K562 (cell line): ENCODE results near the gene C6orf15. TPM values are rescaled to one million over a fixed set of nuclear protein-coding genes. Genes with fewer than 3 reads are reported as not detected.

Source experiments
- CREM ChIP-seq: IDR thresholded peaks from 2 replicates; pipeline ENCODE4 v1.6.1; 2014; ENCODE audit warnings: antibody characterized with exemption, low read depth
- E2F6 ChIP-seq, 2 experiments: IDR thresholded peaks; 2 replicates each; pipeline ENCODE4 v1.6.1; 2011; ENCODE audit warnings: borderline replicate concordance in 1 of 2, control low read depth in 1 of 2, low read depth in 1 of 2, low read length in 1 of 2, mild to moderate bottlenecking in 1 of 2, mixed read lengths in 1 of 2, moderate library complexity in 1 of 2; ENCODE audit not compliant: insufficient read depth in 1 of 2, insufficient read length in 1 of 2, poor library complexity in 1 of 2, severe bottlenecking in 1 of 2; ENCODE audit errors: extremely low read depth in 1 of 2
- GATA2 ChIP-seq: sonication (generic); formaldehyde crosslinking; IDR thresholded peaks from 2 replicates; pipeline ENCODE4 v1.4.0; 2020; ENCODE audit warnings: mild to moderate bottlenecking, missing genetic modification reagents
- HDAC8 ChIP-seq: fragments of 450-650 bp; IDR thresholded peaks from 2 replicates; pipeline ENCODE4 v1.6.1; 2016; ENCODE audit warnings: mild to moderate bottlenecking, missing genetic modification characterization, moderate library complexity, missing compliant biosample characterization
- HEY1 ChIP-seq: fragments of 250-450 bp; sonication (Bioruptor Pico); IDR thresholded peaks from 2 replicates; pipeline ENCODE4 v1.5.0; 2020; ENCODE audit warnings: mild to moderate bottlenecking, moderate library complexity, borderline replicate concordance
- JUNB ChIP-seq: fragments of 450-650 bp; formaldehyde crosslinking; conservative IDR thresholded peaks from 2 replicates; pipeline ENCODE4 v1.4.0; 2020; ENCODE audit warnings: mild to moderate bottlenecking
- MEIS2 ChIP-seq: fragments of 450-650 bp; IDR thresholded peaks from 2 replicates; pipeline ENCODE4 v1.6.1; 2014; ENCODE audit warnings: mild to moderate bottlenecking; ENCODE audit not compliant: partially characterized antibody
- NCOR1 ChIP-seq: fragments of 450-650 bp; IDR thresholded peaks from 2 replicates; pipeline ENCODE4 v1.6.1; 2016; ENCODE audit warnings: mild to moderate bottlenecking, moderate library complexity
- PBX2 ChIP-seq, 2 experiments: IDR thresholded peaks in 1 of 2; conservative IDR thresholded peaks in 1 of 2; 2 replicates each; pipeline ENCODE4 v1.6.1; 2016; ENCODE audit warnings: low read depth in 2 of 2, mild to moderate bottlenecking in 1 of 2, missing compliant biosample characterization in 1 of 2, missing genetic modification characterization in 1 of 2, moderate library complexity in 1 of 2
- RCOR1 ChIP-seq, 2 experiments: IDR thresholded peaks; 2 replicates each; pipeline ENCODE4 v1.6.1; 2012; ENCODE audit warnings: low read depth in 2 of 2, low read length in 2 of 2, borderline replicate concordance in 1 of 2, improper control_type of control experiment in 1 of 2
- RUNX1 ChIP-seq: sonication (generic); IDR thresholded peaks from 2 replicates; pipeline ENCODE4 v1.6.1; 2016; ENCODE audit warnings: antibody characterized with exemption, low read depth
- SNAPC5 ChIP-seq: fragments of 250-450 bp; sonication (Bioruptor Pico); IDR thresholded peaks from 2 replicates; pipeline ENCODE4 v1.8.0; 2021; ENCODE audit warnings: moderate library complexity, mild to moderate bottlenecking, inconsistent platforms
- TCF3 ChIP-seq: sonication (generic); formaldehyde crosslinking; IDR thresholded peaks from 2 replicates; pipeline ENCODE4 v1.4.0; 2020; ENCODE audit warnings: mild to moderate bottlenecking, missing genetic modification reagents
- TEAD4 ChIP-seq, 2 experiments: sonication (generic) in 1 of 2; formaldehyde crosslinking in 1 of 2; IDR thresholded peaks; 2 replicates each; pipeline versions ENCODE4 v1.6.1 to v1.8.0; 2012 to 2022; ENCODE audit warnings: borderline replicate concordance in 1 of 2, inconsistent platforms in 1 of 2, low read length in 1 of 2, mild to moderate bottlenecking in 1 of 2, missing genetic modification reagents in 1 of 2
- TRIM24 ChIP-seq, 2 experiments: fragments of 450-650 bp; IDR thresholded peaks; 2 replicates each; pipeline ENCODE4 v1.6.1; 2016
- UBTF ChIP-seq, 2 experiments: IDR thresholded peaks; 2 replicates each; pipeline ENCODE4 v1.6.1; 2012; ENCODE audit warnings: improper control_type of control experiment in 2 of 2, low read depth in 2 of 2, low read length in 2 of 2, borderline replicate concordance in 1 of 2
- ZC3H8 ChIP-seq: fragments of 450-650 bp; IDR thresholded peaks from 2 replicates; pipeline ENCODE4 v1.6.1; 2017
- ZNF143 ChIP-seq: sonication (generic); formaldehyde crosslinking; IDR thresholded peaks from 2 replicates; pipeline ENCODE4 v1.9.0; 2022; ENCODE audit warnings: mild to moderate bottlenecking, missing genetic modification reagents
- ZNF785 ChIP-seq: fragments of 250-450 bp; sonication (Bioruptor Pico); IDR thresholded peaks from 2 replicates; pipeline ENCODE4 v1.4.0; 2020; ENCODE audit warnings: mild to moderate bottlenecking
- ZNF79 ChIP-seq: fragments of 250-450 bp; sonication (Bioruptor Pico); IDR thresholded peaks from 2 replicates; pipeline ENCODE4 v1.4.0; 2020; ENCODE audit warnings: low read depth, mild to moderate bottlenecking, moderate library complexity
- polyA plus RNA-seq, 8 experiments: library from polyadenylated mRNA; depleted of rRNA in 4 of 8; stranded (reverse) in 5 of 8; unstranded in 3 of 8; fragments of >200 nt; fragmentation: Nextera tagmentation in 2 of 8; fragmentation: Illumina TruSeq in 1 of 8; extraction: Ambion mirVana in 2 of 8; extraction: Trizol in 1 of 8; gene quantifications; 2 replicates each; pipeline versions ENCODE4 v1.2.1 to v1.2.3, GENCODE V29; 2011 to 2014; ENCODE audit warnings: inconsistent platforms in 1 of 8, missing spikeins in 1 of 8
- total RNA-seq, 7 experiments: library from RNA; depleted of rRNA in 6 of 7; stranded (reverse); fragments of >200 nt in 6 of 7; fragmentation: Illumina TruSeq in 2 of 7; extraction: Trizol in 2 of 7; gene quantifications; 2 replicates each; pipeline versions ENCODE4 v1.2.1 to v1.2.3, GENCODE V29; 2011 to 2021; ENCODE audit warnings: low replicate concordance in 1 of 7

Gene C6orf15
- total and polyA plus RNA-seq, 9 of the 15 experiments (the other 6 are each of a cell fraction or from before 2014, with no cell fraction given) = not detected

GRCh38 chr6:31086788-31087440, 25.5 kb downstream of the C6orf15 start (continued):
- TF ChIP-seq HEY1 (CRISPR knock-in tag) = peak; percentile 60; the same call in 1 of the 2 replicates
- no peak for TF ChIP-seq ZNF79 (CRISPR knock-in tag)
- peak; percentile 56; the same call in 1 of the 2 replicates for TF ChIP-seq TEAD4 (IDR thresholded peaks at IDR 0.05; ENCODE audit: low read length)
- no peak for TF ChIP-seq TEAD4 (CRISPR knock-in tag; IDR thresholded peaks at IDR 0.05; ENCODE audit: borderline replicate concordance)
- no peak for TF ChIP-seq ZNF785 (CRISPR knock-in tag)
- TF ChIP-seq ZNF143 (CRISPR knock-in tag) = no peak
- TF ChIP-seq NCOR1 = peak; percentile 46
- TF ChIP-seq CREM = no peak
- no peak; a peak in 2 of 4 replicates for TF ChIP-seq TRIM24 (IDR thresholded peaks at IDR 0.05)
- TF ChIP-seq PBX2 (CRISPR knock-in tag; IDR thresholded peaks at IDR 0.05; ENCODE audit: low read depth) = no peak
- TF ChIP-seq PBX2 (tag; conservative IDR thresholded peaks at IDR 0.05; ENCODE audit: low read depth) = peak; percentile 86
- TF ChIP-seq JUNB (CRISPR knock-in tag) = no peak
- peak in 1 of 2 experiments; percentile 95; a peak in 2 of 4 replicates for TF ChIP-seq RCOR1 (IDR thresholded peaks at IDR 0.05; ENCODE audit: borderline replicate concordance in 1 of 2, low read depth in 2 of 2, low read length in 2 of 2)
- TF ChIP-seq UBTF (IDR thresholded peaks at IDR 0.05; ENCODE audit: borderline replicate concordance in 1 of 2, low read depth in 2 of 2, low read length in 2 of 2) = 0 out of 4 replicates have a peak, but pooled peaks of 1 of the 2 experiments have one; percentile 38
- no peak for TF ChIP-seq ZC3H8
- no peak for TF ChIP-seq SNAPC5 (CRISPR knock-in tag)
- no peak for TF ChIP-seq RUNX1
- peak; percentile 95 for TF ChIP-seq MEIS2
- peak; percentile 46 for TF ChIP-seq TCF3 (CRISPR knock-in tag)
- TF ChIP-seq E2F6 (IDR thresholded peaks at IDR 0.05; ENCODE audit: borderline replicate concordance in 1 of 2, extremely low read depth in 1 of 2, insufficient read depth in 1 of 2, insufficient read length in 1 of 2, low read depth in 1 of 2, low read length in 1 of 2, poor library complexity in 1 of 2, severe bottlenecking in 1 of 2) = no peak
- TF ChIP-seq GATA2 (CRISPR knock-in tag) = peak; percentile 27; the same call in 1 of the 2 replicates
- TF ChIP-seq HDAC8 (tag) = no peak
